Mucosa of descending colon (tissue), 3 donors: Measurements from ENCODE around the gene CREB5. TPM values are rescaled to one million over a fixed set of nuclear protein-coding genes. Genes with fewer than 3 reads are reported as not detected.

ENCODE experiments used
- ATAC-seq: fragments of 200-7000 bp; cut with Tn5 transposase; one replicate; pipeline ENCODE4 v1.9.1; 2020; ENCODE audit warnings: mild to moderate bottlenecking, moderate library complexity
- DNase-seq, 3 donors: peaks; one replicate each; pipeline ENCODE4 v3.0.0-alpha.2; 2020
- H3K36me3 ChIP-seq: fragments of 200-600 bp; one replicate; pipeline ENCODE4 v1.8.0; 2021; ENCODE audit warnings: low read depth, mild to moderate bottlenecking
- H3K4me1 ChIP-seq: fragments of 200-600 bp; one replicate; pipeline ENCODE4 v1.8.0; 2021; ENCODE audit warnings: low read depth, mild to moderate bottlenecking
- H3K4me3 ChIP-seq: fragments of 200-600 bp; one replicate; pipeline ENCODE4 v1.8.0; 2021; ENCODE audit warnings: mild to moderate bottlenecking
- H3K9me3 ChIP-seq: fragments of 200-600 bp; one replicate; pipeline ENCODE4 v1.8.0; 2021; ENCODE audit warnings: mild to moderate bottlenecking
- CTCF ChIP-seq: fragments of 200-600 bp; IDR thresholded peaks from one replicate; pipeline ENCODE4 v1.8.0; 2022; ENCODE audit warnings: antibody characterized with exemption, mild to moderate bottlenecking
- intact Hi-C, 2 donors: fragments of 100-400 bp; cut with DNase I in 1 of 2; cut with micrococcal nuclease in 1 of 2; formaldehyde crosslinking; loops; one replicate each; pipeline versions ENCODE4 v1.11.0 to v1.11.1; 2022; cut with DNase I, micrococcal nuclease
- total RNA-seq, 3 donors: library from RNA; stranded (reverse); fragmentation: NEBNext Ultra II Directional in 2 of 3; extraction: Animal tissue kit (Norgen Biotek cat#: 25700) in 2 of 3; gene quantifications; one replicate each; pipeline versions ENCODE4 v1.2.1 to v1.2.4, GENCODE V29; 2021 to 2023
- donor health status: DM: no; HTN: no; CAD: no; lungs with moderate emphysema.
- donor health status: DM: no; HTN: no; CAD: no.
- donor health status: DM: no; HTN: yes; CAD: no.

Gene CREB5
- total RNA-seq, 3 donors from 2014 or later = 0.61 to 5.4 (median 1.9) TPM

- Histone ChIP-seq H3K36me3 (no peaks in the 10 kb centered on the region), H3K4me3 (no peak overlapping the region), H3K9me3 (no peaks in the 10 kb centered on the region), H3K4me1 (no peaks in the 10 kb centered on the region)
- TF ChIP-seq CTCF = no peak
- ATAC-seq = no peak
- intact Hi-C loops = no loop called here
- DNase-seq = no peak
Observed at GRCh38 chr7:28861825-28862224, 449.5 kb downstream of the CREB5 start.

GRCh38 chr7:28862595-28863272, 450.4 kb downstream of the CREB5 start:
- no peaks in the 10 kb centered on the region for H3K4me1 ChIP-seq
- intact Hi-C loops = no loop called here

GRCh38 chr7:28865601-28866144, 453.4 kb downstream of the CREB5 start:
- ATAC-seq (no peak), DNase-seq (no peak)
- no peaks in the 10 kb centered on the region for H3K36me3 ChIP-seq
- intact Hi-C loops = no loop called here
- no peak overlapping the region for H3K4me3 ChIP-seq
- H3K4me1 ChIP-seq = no peaks in the 10 kb centered on the region
- no peaks in the 10 kb centered on the region for H3K9me3 ChIP-seq
- TF ChIP-seq CTCF = no peak

More at GRCh38 chr7:28862595-28863272, 450.4 kb downstream of the CREB5 start:
- Histone ChIP-seq H3K36me3 (no peaks in the 10 kb centered on the region), H3K9me3 (no peaks in the 10 kb centered on the region), H3K4me3 (no peak overlapping the region)
- TF ChIP-seq CTCF = no peak
- DNase-seq = no peak
- no peak for ATAC-seq

- no peak for DNase-seq
- no peak overlapping the region for H3K4me3 ChIP-seq
- TF ChIP-seq CTCF = no peak
- intact Hi-C loops = no loop called here
- no peaks in the 10 kb centered on the region for H3K9me3 ChIP-seq
- no peak for ATAC-seq
- no peaks in the 10 kb centered on the region for H3K36me3 ChIP-seq
- H3K4me1 ChIP-seq = no peaks in the 10 kb centered on the region
Observed at GRCh38 chr7:28868712-28869111, 456.4 kb downstream of the CREB5 start.

GRCh38 chr7:28871077-28871476, 458.8 kb downstream of the CREB5 start:
- intact Hi-C loops = no loop called here
- H3K4me3 ChIP-seq = no peak overlapping the region
- TF ChIP-seq CTCF = no peak
- no peaks in the 10 kb centered on the region for H3K4me1 ChIP-seq
- no peak for ATAC-seq
- no peaks in the 10 kb centered on the region for H3K36me3 ChIP-seq
- DNase-seq = no peak
- no peaks in the 10 kb centered on the region for H3K9me3 ChIP-seq
